Parathyroid adenoma (tissue), 2 donors: ENCODE data around the gene PPP1R1A.
A peak's percentile ranks its signal among the peaks of the same experiment; 100 is the strongest.

ENCODE experiments used
- H2AFZ ChIP-seq: fragments of 300-600 bp; sonication (generic); one replicate; pipeline ENCODE4 v1.7.0; 2017; ENCODE audit warnings: antibody characterized with exemption, mild to moderate bottlenecking
- H3K27ac ChIP-seq: fragments of 300-600 bp; sonication (generic); one replicate; pipeline ENCODE4 v1.7.0; 2017
- H3K27me3 ChIP-seq: fragments of 300-600 bp; sonication (generic); one replicate; pipeline ENCODE4 v1.7.0; 2017; ENCODE audit warnings: low read length; ENCODE audit not compliant: control insufficient read depth, insufficient read depth
- H3K36me3 ChIP-seq: fragments of 300-600 bp; sonication (generic); one replicate; pipeline ENCODE4 v1.7.0; 2017; ENCODE audit warnings: low read length; ENCODE audit not compliant: control insufficient read depth, insufficient read depth
- H3K4me1 ChIP-seq: fragments of 300-600 bp; sonication (generic); one replicate; pipeline ENCODE4 v1.7.0; 2017; ENCODE audit warnings: control low read depth
- H3K4me2 ChIP-seq: fragments of 300-600 bp; sonication (generic); one replicate; pipeline ENCODE4 v1.7.0; 2017; ENCODE audit warnings: low read length
- H3K4me3 ChIP-seq: fragments of 300-600 bp; sonication (generic); one replicate; pipeline ENCODE4 v1.7.0; 2017; ENCODE audit warnings: low read depth, low read length
- H3K79me2 ChIP-seq: fragments of 300-600 bp; sonication (generic); one replicate; pipeline ENCODE4 v1.7.0; 2017; ENCODE audit warnings: control low read depth
- H3K9ac ChIP-seq: fragments of 300-600 bp; sonication (generic); one replicate; pipeline ENCODE4 v1.7.0; 2017; ENCODE audit warnings: mild to moderate bottlenecking
- H3K9me3 ChIP-seq: fragments of 300-600 bp; sonication (generic); one replicate; pipeline ENCODE4 v1.7.0; 2017; ENCODE audit warnings: low read length; ENCODE audit not compliant: control insufficient read depth
- TF ChIP-seq, protein P1 (sequence below): fragments of 300-600 bp; sonication (generic); IDR thresholded peaks from one replicate; pipeline ENCODE4 v1.7.0; 2017; ENCODE audit warnings: antibody characterized with exemption, mild to moderate bottlenecking
- donor health status: primary hyperparathyroidism.

The PPP1R1A gene

DNA sequence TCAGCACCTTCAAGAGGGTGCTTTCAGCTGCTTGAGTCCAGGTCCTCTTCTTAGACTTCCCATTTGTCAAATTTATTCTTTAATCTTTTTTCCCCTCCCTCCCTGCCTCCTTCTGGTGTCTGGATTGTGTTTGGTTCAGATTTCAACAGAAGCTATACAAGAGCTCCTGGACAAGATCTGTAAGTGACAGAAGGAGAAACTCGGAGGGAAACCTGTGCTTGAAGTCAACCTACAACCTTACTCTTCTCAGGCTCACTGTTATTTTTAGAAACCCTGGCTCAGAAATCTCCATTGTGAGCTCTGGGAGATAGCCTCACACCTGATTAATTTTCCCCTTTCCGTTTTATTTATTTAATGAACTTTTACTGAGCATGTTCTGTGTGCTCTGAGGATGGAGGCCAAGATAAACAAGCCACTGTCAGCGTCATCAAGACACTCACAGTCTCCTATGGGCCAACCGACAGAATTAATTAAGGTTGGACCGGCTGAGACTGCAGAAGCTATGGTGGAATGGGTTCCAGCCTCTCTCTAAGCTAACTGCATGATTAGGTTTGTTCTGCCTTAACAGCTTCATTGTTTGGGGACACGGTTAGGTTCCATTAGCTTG is 25.6 kb downstream of the PPP1R1A start:
- H3K4me3 ChIP-seq = no peak overlapping the region
- TF ChIP-seq, protein P1, sequence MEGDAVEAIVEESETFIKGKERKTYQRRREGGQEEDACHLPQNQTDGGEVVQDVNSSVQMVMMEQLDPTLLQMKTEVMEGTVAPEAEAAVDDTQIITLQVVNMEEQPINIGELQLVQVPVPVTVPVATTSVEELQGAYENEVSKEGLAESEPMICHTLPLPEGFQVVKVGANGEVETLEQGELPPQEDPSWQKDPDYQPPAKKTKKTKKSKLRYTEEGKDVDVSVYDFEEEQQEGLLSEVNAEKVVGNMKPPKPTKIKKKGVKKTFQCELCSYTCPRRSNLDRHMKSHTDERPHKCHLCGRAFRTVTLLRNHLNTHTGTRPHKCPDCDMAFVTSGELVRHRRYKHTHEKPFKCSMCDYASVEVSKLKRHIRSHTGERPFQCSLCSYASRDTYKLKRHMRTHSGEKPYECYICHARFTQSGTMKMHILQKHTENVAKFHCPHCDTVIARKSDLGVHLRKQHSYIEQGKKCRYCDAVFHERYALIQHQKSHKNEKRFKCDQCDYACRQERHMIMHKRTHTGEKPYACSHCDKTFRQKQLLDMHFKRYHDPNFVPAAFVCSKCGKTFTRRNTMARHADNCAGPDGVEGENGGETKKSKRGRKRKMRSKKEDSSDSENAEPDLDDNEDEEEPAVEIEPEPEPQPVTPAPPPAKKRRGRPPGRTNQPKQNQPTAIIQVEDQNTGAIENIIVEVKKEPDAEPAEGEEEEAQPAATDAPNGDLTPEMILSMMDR = no peak
- no peak overlapping the region for H2AFZ ChIP-seq
- no peak overlapping the region for H3K27ac ChIP-seq
- no peaks in the 10 kb centered on the region for H3K9me3 ChIP-seq
- peaks cover 9% of the 10 kb centered on the region for H3K4me1 ChIP-seq
- H3K36me3 ChIP-seq = no peaks in the 10 kb centered on the region
- no peak overlapping the region for H3K9ac ChIP-seq
- H3K79me2 ChIP-seq = no peaks in the 10 kb centered on the region
- no peak overlapping the region for H3K4me2 ChIP-seq
- H3K27me3 ChIP-seq = peaks cover 4% of the 10 kb centered on the region

DNA sequence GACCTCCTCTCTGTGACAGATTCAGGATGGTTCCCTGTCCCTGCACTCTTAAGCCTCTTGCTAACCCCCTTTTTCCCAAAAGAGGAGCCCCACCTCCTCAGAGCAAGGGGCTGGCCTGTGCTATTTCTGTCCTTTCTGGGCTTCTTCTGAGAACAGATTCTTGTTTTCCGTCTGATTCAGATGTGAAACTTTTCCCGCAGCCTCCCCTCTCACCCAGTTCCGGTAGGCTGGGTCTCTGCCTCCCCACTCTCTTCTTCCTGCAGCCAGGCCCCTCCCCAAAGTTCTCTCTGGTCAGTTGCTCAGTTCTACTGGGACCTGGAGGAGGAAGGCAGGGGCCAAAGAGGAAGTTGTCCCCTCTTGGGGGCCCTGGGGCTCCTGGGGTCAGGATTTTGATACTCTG is 27.3 kb downstream of the PPP1R1A start:
- H3K27ac ChIP-seq = peak overlapping the region; percentile 55
- H2AFZ ChIP-seq = peak overlapping the region; percentile 92
- no peak overlapping the region for H3K4me2 ChIP-seq
- no peaks in the 10 kb centered on the region for H3K9me3 ChIP-seq
- TF ChIP-seq, protein P1 = no peak
- H3K9ac ChIP-seq = no peak overlapping the region
- peaks cover 9% of the 10 kb centered on the region for H3K4me1 ChIP-seq
- no peak overlapping the region for H3K4me3 ChIP-seq
- peaks cover 4% of the 10 kb centered on the region for H3K27me3 ChIP-seq
- no peaks in the 10 kb centered on the region for H3K36me3 ChIP-seq
- H3K79me2 ChIP-seq = no peaks in the 10 kb centered on the region

DNA sequence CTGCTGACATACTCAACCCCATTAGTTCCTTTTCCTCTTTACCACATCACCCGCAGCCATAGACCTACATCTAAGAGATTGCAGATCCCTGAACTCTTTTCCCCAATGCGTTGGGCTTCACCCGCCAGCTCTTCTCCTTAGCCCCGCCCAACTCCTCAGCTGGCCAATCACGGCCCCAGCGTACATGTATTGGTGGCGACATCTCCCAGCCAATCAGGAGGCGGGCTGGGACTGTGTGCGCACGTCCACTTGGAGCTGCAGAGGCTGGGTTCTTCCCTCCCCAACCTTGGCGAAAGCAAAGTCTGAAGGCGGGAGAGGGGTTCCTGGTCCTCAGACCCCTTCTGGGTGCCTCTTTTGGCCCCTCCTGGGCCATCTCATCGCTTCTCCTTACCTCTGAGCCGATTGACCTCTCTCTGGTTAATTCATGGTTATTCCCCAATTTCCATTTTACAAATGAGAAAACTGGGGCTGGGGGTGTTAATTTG is 28.0 kb downstream of the PPP1R1A start:
- Histone ChIP-seq H3K27me3 (peaks cover 4% of the 10 kb centered on the region), H2AFZ (peak overlapping the region; percentile 92), H3K36me3 (no peaks in the 10 kb centered on the region), H3K9me3 (no peaks in the 10 kb centered on the region), H3K79me2 (no peaks in the 10 kb centered on the region), H3K4me1 (peaks cover 9% of the 10 kb centered on the region), H3K9ac (no peak overlapping the region), H3K27ac (peak overlapping the region; percentile 55), H3K4me3 (peak overlapping the region; percentile 63), H3K4me2 (peak overlapping the region; percentile 77)
- TF ChIP-seq, protein P1 = no peak

DNA sequence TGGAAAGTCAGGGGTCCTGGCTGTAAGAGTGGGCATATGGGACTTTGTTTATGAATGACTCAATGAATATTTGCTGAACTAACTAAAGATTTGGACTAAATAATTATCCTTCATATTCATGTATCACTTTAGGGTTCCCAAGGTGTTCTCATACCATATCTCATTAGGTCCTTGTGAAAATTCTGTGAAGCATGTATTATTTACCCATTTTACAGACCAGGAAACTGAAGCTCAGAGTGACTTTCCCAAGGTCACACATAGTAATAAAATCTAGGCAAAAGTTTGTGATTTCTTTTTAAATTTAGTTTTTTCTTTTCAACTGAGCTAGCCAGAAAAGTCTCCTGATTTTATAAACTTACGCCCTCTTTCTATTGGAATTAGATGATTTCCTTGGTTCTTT is 29.7 kb downstream of the PPP1R1A start:
- TF ChIP-seq, protein P1 = no peak
- Histone ChIP-seq H3K9me3 (no peaks in the 10 kb centered on the region), H3K79me2 (no peaks in the 10 kb centered on the region), H3K27ac (no peak overlapping the region), H3K4me2 (no peak overlapping the region), H3K4me1 (peaks cover 9% of the 10 kb centered on the region), H3K9ac (no peak overlapping the region), H3K36me3 (no peaks in the 10 kb centered on the region), H2AFZ (no peak overlapping the region), H3K27me3 (peaks cover 4% of the 10 kb centered on the region), H3K4me3 (no peak overlapping the region)

DNA sequence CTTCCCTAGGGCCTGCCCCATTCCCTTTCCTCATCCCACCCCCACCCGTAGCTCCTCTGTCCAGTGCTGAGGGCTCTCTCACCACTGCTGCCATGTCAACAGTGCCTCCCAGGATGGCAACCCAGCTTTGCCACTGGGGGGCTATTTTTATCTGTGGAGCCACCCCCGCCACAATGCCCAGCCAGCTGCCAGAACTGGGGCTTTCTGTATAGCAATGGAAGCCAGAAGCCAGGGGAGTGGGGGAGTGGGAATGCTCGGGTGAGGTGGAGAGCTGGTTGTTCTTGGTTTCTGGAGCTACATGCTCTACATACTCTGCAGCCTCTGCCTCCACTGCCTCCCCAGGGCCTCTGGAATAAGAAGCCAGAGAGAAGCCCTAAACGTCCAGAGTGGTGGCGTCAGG is 30.1 kb downstream of the PPP1R1A start:
- Histone ChIP-seq H3K79me2 (no peaks in the 10 kb centered on the region), H3K27me3 (peaks cover 4% of the 10 kb centered on the region), H3K4me2 (no peak overlapping the region), H3K9me3 (no peaks in the 10 kb centered on the region), H2AFZ (no peak overlapping the region), H3K9ac (no peak overlapping the region), H3K27ac (no peak overlapping the region), H3K4me1 (peaks cover 9% of the 10 kb centered on the region), H3K4me3 (no peak overlapping the region), H3K36me3 (no peaks in the 10 kb centered on the region)
- TF ChIP-seq, protein P1 = no peak
